Right forelimb (tissue), 1 donor: ENCODE measurements around the gene FBLN1.
"Not testable (repeated sequence)": the region's sequence is repeated elsewhere in the genome, so short reads cannot be mapped to it uniquely, and the experiment has no call there.

Experiments used
- DNase-seq: peaks from one replicate; pipeline ENCODE4 v3.0.0-alpha.2; 2018

The FBLN1 gene

DNA sequence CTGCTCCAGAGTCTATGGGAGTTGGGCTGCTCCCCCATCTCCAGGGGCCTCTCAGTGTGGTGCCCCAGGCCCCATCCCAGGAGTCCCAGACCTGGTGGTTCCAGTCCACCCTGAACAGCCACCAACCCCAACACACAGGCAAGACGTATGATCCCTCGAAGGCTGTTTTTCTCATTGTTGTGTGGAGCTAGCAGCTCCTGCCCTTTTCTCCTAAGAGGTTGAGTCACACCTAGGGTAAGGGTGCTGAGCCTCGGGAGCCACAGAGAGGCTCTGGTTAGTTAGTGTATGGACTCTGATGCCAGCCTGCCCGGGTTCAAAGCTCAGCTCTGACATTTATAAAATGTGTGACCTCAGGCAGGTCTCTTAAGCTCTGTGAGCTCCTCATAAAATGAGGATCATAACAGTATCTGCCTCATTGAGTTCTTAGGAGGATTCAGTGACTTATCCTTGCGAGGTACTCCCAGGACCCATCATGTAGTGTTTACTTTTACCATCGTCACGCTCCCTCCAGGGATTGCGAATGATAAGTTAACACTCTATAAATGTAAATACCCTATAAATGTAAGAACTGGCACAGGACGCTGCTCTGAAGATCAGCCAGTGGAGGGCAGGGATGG lies 47.2 kb downstream of the FBLN1 start:
- DNase-seq: no peak

DNA sequence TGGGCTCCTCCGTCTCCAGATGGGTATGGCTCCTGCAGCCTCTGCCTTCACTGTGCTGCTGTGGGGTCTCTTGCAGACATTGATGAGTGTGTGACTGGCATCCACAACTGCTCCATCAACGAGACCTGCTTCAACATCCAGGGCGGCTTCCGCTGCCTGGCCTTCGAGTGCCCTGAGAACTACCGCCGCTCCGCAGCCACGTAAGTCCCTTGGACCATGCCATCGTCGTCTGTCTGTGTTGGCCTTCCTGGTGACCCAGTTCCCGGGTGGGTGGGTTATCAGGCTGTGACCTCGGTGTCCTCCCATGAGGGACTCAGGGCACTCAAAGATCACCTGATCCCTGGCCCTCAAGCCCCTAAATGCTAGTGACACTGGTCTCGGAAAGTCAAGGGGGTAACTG lies 47.7 kb downstream of the FBLN1 start:
- DNase-seq: no peak

DNA sequence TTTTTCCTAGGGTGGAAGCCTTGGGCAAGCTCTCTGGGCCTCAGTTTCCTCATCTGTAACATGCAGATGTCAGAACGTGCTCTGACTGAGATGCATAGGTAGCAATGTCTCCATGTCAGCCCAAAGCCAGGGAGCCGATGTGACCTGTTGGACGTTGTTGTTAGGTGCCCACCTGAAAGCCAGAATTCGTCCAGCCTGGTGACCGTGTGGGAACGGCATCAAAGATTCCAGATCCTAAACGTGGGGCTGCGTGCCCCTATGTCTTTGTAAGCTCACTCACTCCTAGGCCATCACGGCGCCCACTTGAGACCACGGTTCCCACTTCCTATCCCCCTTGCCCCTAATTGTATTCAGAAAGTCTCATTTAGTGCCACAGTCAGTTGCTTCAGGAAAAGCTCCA lies 48.2 kb downstream of the FBLN1 start:
- DNase-seq: no peak

DNA sequence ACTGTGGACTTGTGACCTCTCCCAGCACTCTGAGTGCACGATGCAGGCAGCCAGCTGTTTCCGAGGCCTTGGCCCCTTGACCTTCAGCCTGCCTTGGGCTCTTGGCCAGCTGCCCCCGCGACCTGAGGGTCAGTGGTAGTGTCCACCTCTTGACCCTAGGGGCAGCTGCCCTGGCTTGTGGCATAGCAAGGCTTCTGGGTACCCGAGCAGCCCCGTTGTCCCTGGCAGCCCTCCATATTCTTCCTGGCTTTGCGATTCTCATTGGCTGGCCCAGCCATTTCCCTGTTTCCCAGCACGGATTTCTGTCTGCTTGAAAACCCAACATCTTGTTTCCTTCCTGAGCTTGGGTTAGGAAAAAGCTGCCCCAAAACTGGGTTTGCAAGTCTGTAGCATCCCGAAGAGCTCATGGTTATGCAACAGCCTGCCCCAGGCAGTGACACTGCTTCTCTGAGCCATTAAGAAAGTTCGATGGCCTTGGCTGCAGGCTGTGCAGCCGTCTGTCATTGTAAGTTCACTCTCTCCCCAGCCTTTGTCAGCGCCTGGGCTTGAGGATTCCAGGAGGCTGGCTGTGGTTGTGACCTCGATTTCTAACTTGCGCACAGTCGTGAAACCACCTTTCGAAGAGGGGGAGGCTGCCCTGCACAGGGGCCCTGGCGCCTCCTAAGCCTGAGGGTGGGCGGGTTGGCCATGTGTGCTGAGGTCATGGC lies 48.8 kb downstream of the FBLN1 start:
- DNase-seq: peak; percentile 46

GRCh38 chr22:45552017-45552411 lies 49.3 kb downstream of the FBLN1 start:
- no peak for DNase-seq

DNA sequence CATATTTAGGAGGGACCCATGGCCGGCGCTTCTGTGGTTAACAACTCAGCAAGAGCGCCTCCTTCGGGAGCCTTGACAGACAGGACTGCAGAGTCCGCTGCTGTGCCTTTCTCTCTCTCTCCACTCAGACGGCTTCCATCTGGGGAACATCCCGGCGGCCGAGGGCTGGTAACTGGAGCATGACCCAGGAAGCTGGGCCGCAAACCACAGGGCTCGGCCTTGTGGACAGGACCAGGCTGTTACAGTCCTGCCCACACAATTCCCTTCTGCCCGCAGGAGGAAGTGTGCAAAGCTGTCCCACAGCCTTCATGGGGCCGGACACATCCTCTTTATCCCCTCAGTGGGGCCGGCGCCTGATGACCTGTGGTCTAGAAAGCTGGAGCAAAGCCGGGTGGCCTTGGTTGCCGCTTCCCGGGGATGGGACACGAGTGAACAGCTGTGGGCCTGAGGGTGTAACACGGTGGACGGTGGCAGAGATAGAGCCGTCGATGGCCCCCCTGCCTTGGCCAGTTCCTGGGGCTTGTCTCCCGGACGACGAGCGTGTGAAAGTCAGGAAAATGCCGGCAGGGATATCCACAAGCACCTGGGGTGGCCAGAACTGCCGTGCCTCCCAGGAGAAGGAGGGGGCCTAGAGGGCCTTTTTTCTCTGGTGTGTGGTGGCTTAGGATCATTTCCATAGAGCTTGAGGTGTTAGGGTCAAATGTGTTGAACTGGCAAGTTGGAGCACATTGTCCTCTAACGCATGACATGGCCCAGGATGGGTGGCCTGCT lies 50.1 kb downstream of the FBLN1 start:
- peak; percentile 67 for DNase-seq

DNA sequence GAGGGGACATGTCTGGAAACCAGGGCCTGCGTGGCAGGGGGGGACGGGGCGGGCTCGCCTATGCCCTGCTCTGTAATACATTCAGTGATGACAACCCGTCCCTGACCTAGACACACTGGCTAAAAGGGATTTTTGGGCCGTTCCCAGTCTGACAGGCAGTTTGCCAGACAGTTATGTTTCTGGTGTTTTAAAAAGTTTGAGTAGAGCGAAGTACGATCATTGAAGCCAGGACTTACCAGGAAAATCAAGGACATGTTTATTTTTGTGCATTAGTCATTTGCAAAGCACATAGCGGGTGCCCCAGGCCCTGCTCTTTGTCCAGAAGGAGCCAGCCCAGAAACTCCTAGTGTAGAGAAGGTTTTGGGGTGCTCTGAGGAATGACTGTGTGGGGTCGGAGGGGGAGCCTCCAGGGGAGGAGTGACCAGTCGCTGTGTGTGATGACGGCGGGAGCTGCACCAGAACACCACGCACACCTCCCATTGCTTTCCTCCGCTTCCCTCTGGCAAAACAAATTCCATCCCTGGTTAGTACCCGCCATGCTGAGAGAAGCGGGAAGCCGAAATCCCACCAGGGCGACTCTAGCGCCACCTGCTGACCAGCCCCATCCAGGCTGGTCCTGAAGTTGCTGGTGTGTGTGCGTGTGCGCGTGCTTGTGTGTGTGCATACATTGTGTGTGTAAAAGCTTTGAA lies 50.8 kb downstream of the FBLN1 start:
- DNase-seq: peak; percentile 93

DNA sequence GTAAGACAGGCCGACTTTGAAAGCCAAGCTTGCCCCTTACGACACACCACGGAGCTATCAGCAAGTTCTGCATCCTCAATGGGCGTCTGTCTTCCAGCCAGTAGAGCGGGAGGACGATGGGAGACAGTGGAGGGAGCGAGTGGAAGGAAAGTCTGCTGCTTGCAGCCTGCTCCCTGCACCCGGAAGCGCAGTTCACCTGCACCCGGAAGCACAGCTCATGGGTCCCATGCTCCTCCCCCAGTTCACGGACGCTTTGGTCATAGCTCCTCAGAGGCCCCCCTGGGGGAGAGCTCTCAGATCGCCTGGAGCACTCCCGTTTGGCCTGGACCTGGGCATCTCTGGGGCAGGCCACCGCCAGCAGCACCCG lies 51.3 kb downstream of the FBLN1 start:
- DNase-seq: no peak

DNA sequence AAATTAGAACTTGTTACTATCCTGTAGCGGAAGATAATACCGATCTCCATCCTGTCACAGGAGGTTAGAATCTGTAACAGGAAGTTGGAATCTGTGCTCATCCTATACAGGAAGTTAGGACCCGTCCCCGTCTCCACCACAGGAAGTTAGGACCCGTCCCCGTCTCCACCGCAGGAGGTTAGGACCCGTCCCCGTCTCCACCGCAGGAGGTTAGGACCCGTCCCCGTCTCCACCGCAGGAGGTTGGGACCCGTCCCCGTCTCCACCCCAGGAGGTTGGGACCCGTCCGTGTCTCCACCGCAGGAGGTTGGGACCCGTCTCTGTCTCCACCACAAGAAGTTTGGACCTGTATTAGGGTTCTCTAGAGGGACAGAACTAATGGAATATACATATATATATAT lies 52.2 kb downstream of the FBLN1 start:
- DNase-seq: peak; percentile 9

GRCh38 chr22:45557926-45558325 lies 55.2 kb downstream of the FBLN1 start:
- DNase-seq: not testable (repeated sequence)

DNA sequence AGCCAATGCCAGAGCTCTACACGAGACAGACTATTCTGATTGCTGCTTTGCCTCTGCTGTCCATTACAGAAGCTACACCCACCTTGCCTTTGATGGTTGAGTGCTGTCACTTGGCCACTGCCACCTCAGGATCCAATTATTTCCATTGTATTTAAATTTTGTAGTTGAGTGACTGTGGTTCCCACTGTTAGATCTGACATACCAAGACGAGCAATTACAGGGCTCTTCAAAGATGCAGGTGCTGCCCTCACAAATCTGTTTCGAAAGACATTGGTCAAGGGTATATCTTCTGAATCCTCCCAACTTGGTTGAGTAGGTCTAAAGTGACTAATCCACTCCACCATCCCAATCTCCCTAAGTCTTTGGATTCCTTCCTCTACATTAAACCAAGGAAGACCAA lies 57.4 kb downstream of the FBLN1 start:
- not testable (repeated sequence) for DNase-seq

- not testable (repeated sequence) for DNase-seq
Observed at GRCh38 chr22:45560761-45561160, 58.1 kb downstream of the FBLN1 start.

DNA sequence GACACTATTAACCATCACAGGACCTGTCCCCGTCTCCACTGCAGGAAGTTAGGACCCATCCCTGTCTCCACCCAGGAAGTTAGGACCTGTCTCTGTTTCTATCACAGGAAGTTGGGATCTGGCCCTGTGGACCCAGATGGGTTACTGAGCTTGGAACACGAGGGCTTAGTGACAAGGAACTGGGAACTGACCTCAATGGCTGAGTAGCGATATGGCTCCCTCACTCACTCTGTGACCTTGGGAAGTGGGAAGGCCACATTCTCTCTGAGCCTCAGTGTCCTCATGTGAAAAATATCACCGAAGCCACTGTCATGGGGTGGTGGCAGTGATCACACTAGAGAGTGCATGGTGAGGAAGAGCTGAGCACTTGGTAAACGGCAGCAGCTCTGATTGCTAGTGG lies 59.4 kb downstream of the FBLN1 start:
- DNase-seq: no peak

GRCh38 chr22:45562537-45563361 lies 60.1 kb downstream of the FBLN1 start:
- no peak for DNase-seq

DNA sequence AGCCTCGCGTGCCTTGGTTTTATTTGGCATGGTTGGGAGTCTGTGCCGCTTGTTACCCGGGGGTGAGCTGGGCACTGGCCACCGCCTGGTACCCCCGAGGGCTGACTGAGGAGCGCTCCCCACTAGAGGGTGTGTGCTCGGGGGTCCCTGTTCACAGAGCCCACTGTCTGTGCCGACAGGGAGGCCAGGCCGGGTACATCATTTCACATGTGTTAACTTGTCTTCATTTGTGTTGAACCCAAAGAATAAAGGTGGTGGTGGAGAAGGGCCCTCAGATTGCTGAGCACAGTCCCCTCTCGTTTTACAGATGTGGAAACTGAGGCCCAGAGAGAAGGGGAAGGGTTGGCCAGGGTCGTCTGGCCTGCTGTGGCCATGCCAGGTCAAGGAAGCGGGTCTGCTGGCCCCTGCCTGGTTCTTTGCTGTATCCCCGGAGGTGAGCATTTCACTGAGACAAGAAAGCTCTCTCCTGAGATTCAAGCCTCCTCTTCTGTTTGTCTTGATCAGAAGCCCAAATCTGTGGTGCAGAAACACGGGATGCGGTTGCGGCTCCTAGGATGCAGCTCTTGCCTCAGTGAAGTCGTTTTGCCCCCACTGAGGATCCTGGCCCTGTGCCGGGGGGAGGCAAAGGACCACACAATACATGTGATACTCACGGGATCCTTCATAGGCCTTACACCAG lies 60.8 kb downstream of the FBLN1 start:
- no peak for DNase-seq

DNA sequence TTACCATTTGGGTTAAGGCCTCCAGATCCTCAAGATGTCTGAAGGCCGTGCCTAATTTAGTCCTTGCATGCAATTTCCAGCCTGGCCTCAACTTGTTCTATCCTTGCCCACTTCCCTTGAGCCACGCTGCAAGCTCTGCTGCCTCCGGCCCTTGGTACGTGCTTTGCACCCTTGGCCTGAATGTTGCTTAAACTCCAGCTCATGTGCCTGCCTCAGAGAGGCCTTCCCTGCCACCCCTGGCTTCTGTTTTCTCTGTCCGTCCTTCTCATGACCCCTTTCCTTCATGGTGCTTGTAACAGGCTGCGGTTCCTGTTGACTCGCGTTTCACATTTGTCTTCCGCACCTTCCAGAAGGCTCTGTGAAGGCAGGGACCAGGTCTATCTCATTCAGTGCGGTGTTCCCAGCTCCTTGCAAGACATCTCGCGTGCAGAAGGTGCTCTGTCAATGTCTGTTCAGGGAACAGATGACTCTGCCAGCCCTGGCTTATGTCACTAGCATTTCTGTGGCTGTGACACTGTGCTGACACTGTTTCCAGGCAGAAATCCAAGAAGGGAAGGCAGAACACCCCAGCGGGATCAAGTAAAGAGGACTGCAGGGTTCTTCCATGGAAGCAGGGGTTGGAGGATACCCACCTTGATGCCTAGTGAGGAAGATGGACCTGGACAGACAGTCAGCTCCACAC lies 61.8 kb downstream of the FBLN1 start:
- DNase-seq: no peak

- no peak for DNase-seq
Observed at GRCh38 chr22:45565171-45565570, 62.5 kb downstream of the FBLN1 start.

DNA sequence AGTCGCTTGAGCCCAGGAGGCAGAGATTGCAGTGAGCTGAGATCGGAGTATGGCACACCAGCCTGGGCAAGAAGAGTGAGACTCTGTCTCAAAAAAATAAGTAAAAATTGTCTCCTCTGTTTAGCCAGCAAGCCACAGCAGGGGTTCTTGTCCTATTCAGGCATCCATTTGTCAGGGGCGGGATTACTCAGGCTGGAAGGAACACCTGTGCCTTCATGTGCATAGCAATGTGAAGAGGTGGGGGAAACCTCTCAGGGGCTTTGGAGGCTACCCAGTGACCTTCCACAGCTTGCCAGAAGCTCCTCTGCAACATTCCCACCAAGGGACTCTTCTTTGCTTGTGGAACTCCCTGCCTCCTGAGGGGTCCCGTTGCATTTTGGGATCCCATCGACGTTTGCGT lies 63.3 kb downstream of the FBLN1 start:
- no peak for DNase-seq

- DNase-seq: no peak
Observed at GRCh38 chr22:45568213-45568612, 65.5 kb downstream of the FBLN1 start.

GRCh38 chr22:45571089-45571488 lies 68.4 kb downstream of the FBLN1 start:
- DNase-seq: no peak

DNA sequence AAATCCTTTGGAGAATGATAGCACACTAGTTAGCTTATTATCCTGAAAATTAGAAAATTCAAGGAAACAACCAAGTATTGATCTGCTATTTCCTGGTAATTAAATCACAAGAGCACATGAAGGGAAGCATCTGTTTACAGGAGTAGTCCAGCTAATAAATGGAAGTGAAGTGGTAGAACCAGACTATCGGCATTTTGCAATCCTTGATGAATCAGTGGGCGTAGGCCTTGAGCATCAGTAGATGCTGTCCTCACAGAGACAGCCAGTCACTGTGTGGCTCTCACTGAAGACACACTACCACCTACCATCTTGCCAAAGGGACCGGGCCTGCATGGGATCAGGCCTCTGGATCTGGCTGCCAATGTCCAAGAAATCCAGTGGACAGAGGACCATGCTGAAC lies 69.8 kb downstream of the FBLN1 start:
- peak; percentile 15 for DNase-seq
